ENCODE measurements around the gene DHRS9.
"Not testable (repeated sequence)": the region's sequence is repeated elsewhere in the genome, so short reads cannot be mapped to it uniquely, and the experiment has no call there.

Gene DHRS9

GRCh38 chr2:169069341-169069740 is at the start of gene DHRS9:
TSS of gene DHRS9 (plus strand) at chr2:169069563. CDS start at chr2:169081582, 12,019 bp downstream.
- peak within 1 kb of the TSS in 1 of 7 experiments; percentile 19 for H3K4me3 ChIP-seq
- peak within 1 kb of the TSS in 4 of 21 experiments; percentile 13 to 19 (median 14) for H3K27ac ChIP-seq

GRCh38 chr2:169023161-169023560 is 46.2 kb upstream of the DHRS9 start:
- H3K27ac ChIP-seq = no peak overlapping the region
- no peak overlapping the region for H3K4me3 ChIP-seq

GRCh38 chr2:169026056-169026455 is 43.3 kb upstream of the DHRS9 start:
- Histone ChIP-seq H3K27ac (no peak overlapping the region), H3K4me3 (no peak overlapping the region)

- H3K27ac ChIP-seq = no peak overlapping the region
- H3K4me3 ChIP-seq = no peak overlapping the region
These were observed 42.1 kb upstream of the DHRS9 start for GRCh38 chr2:169027234-169027633.

GRCh38 chr2:169029341-169029740 is 40.0 kb upstream of the DHRS9 start:
- Histone ChIP-seq H3K4me3 (no peak overlapping the region), H3K27ac (no peak overlapping the region)

- H3K27ac ChIP-seq = no peak within 1 kb of the TSS
- no peak within 1 kb of the TSS for H3K4me3 ChIP-seq
These were observed 38.2 kb upstream of the DHRS9 start, which contains the start of gene ABCB11 for GRCh38 chr2:169031202-169031601. TSS of gene ABCB11 (minus strand) at chr2:169031324. CDS start at chr2:169018125, 13,199 bp downstream.

- no peak overlapping the region for H3K4me3 ChIP-seq
- peak overlapping the region in 1 of 21 experiments; percentile 25 for H3K27ac ChIP-seq
These were observed 35.1 kb upstream of the DHRS9 start for GRCh38 chr2:169034256-169034655.

- H3K27ac ChIP-seq = no peak overlapping the region
- H3K4me3 ChIP-seq = no peak overlapping the region
These were observed 34.3 kb upstream of the DHRS9 start for GRCh38 chr2:169034984-169035544.

- Histone ChIP-seq H3K27ac (no peak overlapping the region), H3K4me3 (no peak overlapping the region)
These were observed 33.5 kb upstream of the DHRS9 start for GRCh38 chr2:169035887-169036286.

GRCh38 chr2:169036736-169037440 is 32.5 kb upstream of the DHRS9 start:
- no peak overlapping the region for H3K4me3 ChIP-seq
- peak overlapping the region in 3 of 21 experiments; percentile 1 to 48 (median 31) for H3K27ac ChIP-seq

- H3K4me3 ChIP-seq = no peak overlapping the region
- H3K27ac ChIP-seq = no peak overlapping the region
These were observed 31.0 kb upstream of the DHRS9 start for GRCh38 chr2:169038338-169038757.

GRCh38 chr2:169039702-169040101 is 29.7 kb upstream of the DHRS9 start:
- Histone ChIP-seq H3K27ac (no peak overlapping the region), H3K4me3 (no peak overlapping the region)

GRCh38 chr2:169041594-169041993 is 27.8 kb upstream of the DHRS9 start:
- H3K4me3 ChIP-seq = no peak overlapping the region
- no peak overlapping the region for H3K27ac ChIP-seq

GRCh38 chr2:169042856-169043255 is 26.5 kb upstream of the DHRS9 start:
- no peak overlapping the region for H3K4me3 ChIP-seq

GRCh38 chr2:169046440-169047151 is 22.8 kb upstream of the DHRS9 start:
- Histone ChIP-seq H3K27ac (no peak overlapping the region), H3K4me3 (no peak overlapping the region)

More at GRCh38 chr2:169042856-169043255, 26.5 kb upstream of the DHRS9 start:
- no peak overlapping the region for H3K27ac ChIP-seq

- no peak overlapping the region for H3K4me3 ChIP-seq
- H3K27ac ChIP-seq = no peak overlapping the region
These were observed 21.8 kb upstream of the DHRS9 start for GRCh38 chr2:169047256-169048250.

- H3K27ac ChIP-seq = no peak overlapping the region
- H3K4me3 ChIP-seq = no peak overlapping the region
These were observed 20.2 kb upstream of the DHRS9 start for GRCh38 chr2:169049142-169049541.

GRCh38 chr2:169050476-169051240 is 18.7 kb upstream of the DHRS9 start:
- H3K4me3 ChIP-seq = no peak overlapping the region

GRCh38 chr2:169054575-169054974 is 14.8 kb upstream of the DHRS9 start:
- not testable (repeated sequence) for H3K27ac ChIP-seq, H3K4me3 ChIP-seq

More at GRCh38 chr2:169050476-169051240, 18.7 kb upstream of the DHRS9 start:
- H3K27ac ChIP-seq = no peak overlapping the region

Data from skin epidermis (tissue), 12 donors.